SIG-M5 (cell line): ENCODE measurements around the gene CRACR2A.

ENCODE experiments used
- DNase-seq: peaks from one replicate; lab custom pipeline; 2025; lab: John Stamatoyannopoulos, UW

The CRACR2A gene

DNA sequence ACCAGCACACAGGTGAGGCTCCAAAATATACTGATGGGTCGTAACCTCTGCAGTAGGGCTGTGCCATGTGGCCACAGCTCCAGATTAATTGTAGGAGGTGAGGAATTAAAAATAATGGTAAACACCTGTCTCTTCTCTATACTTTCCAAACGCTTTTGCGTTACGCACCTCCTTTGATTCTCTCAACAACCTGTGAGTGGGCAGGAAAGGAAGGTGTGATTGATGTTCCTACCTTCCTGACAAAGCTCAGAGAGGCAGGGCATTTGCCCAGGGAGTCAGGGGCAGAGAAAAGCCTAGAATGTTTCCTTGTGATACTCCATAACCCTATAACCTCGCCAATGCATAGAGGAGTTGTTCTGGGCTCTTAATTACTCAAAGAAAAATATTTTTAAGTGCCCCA lies 137.0 kb downstream of the CRACR2A start:
- DNase-seq = no peak

- no peak for DNase-seq
These were observed 138.0 kb downstream of the CRACR2A start for GRCh38 chr12:3614806-3615466.

- no peak for DNase-seq
These were observed 139.1 kb downstream of the CRACR2A start for GRCh38 chr12:3613641-3614395.

GRCh38 chr12:3611860-3612703 lies 140.8 kb downstream of the CRACR2A start:
- DNase-seq = no peak

DNA sequence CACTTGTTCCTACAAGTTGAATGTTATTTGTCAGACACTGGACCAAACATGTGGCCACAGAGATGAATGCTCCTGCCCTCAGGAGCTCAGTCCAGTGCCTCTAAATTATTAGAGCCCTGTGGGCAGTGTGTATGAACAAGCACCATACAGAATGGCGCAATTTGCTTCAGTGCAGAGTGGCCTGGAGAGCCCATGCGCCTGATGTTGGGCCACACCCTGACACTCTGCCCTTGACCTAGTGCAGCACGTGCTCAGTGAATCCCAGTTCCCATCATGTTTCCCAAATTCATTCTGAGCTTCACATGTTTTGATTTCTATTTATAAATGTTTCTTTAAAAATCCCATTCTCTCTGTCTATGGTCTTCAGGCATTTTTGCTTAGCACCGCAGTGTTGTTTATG lies 145.1 kb downstream of the CRACR2A start:
- no peak for DNase-seq

DNA sequence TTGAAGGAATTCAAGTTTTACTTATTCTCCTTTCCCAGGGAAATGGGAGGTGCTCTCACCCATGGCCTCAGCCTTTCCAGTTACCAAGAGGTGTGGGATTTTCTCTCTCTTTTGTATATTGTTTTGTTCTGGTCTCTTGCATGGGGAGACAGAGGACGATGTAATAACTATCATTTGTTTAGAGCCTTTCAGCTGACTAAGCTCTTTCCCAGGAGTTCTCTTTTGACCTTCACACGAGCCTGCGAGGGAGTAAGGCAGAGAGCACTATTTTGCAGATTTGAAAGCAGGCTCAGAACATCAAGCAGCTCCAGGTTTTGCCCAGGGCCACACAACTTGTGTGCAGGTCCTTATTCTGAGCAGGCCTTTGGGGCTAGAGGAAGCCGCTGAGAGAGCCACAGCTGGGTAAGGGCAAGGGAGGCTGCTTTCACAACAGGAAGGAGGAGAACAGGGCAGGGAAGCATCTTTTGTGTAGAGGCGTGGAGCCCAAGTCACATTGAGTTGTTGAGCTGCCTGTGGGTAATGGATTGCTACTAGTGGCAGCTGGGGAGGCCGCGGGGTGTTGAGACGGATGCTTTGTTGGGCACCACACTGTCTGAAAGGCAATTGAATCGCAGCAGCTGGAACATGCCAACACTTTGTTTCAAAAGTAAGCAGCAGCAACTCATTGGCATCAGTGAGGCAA lies 145.7 kb downstream of the CRACR2A start:
- no peak for DNase-seq

- DNase-seq = no peak
These were observed 146.8 kb downstream of the CRACR2A start for GRCh38 chr12:3606128-3606527.

GRCh38 chr12:3605692-3606091 lies 147.2 kb downstream of the CRACR2A start:
- no peak for DNase-seq

DNA sequence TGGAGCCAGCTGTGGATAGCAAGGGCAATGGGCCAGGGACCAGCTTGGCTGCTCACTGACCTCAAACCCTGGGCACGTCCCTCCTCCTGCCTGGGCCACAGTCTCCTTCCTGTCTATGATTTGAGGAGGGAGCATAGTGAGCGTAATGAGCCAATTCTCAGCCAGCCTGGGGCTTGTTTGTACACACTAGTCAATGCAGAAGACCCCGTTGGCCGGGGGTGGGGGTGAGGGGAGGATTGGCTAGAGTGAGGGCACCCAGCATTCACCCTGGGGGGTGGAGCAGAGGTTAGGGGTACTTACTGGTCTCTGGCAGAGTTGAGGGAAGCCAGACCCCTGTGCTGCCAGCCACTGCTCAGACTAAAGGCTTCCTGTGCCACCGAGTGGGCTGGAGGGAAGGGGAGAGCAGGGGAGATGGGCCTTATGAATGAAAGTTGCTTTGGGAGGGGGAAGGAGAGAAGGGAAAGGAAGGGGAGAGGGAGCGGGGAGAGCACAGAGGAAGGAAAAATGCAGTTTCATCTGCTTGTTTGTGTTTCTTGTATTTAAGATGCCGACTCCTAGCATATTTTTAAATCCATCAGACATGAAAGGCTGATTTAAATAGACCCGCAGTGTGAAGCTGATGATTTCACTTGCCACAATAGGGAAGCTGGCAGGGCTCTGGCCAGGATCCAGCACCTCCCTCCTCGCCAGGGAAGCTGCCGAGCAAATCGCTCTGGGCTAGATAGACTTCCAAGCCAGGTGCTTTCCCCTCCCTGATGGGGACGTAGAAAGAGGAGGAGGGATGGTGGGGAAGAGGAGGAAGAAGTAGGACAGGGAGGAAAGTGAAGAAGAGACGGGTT lies 147.9 kb downstream of the CRACR2A start:
- DNase-seq = no peak

GRCh38 chr12:3604286-3604685 lies 148.6 kb downstream of the CRACR2A start:
- DNase-seq = no peak

DNA sequence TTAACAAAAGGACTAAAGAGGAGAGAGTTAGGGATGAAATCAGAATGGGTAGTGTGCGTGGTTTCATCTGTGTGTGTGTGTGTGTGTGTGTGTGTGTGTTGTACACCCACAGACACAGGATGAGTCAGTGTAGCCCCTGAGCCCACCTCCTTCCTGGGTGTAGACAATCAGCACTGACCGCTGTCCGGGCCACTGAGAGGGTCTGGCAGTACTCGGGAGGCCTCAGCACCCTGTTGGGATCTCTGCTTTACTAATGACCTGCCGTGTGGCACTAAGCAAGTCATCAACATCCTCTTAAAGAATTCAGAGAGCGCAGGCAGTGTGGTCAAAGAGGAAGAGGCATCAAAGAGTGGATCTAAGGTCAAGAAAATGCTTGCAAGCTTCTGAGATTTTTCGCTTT lies 149.3 kb downstream of the CRACR2A start:
- DNase-seq = no peak

- DNase-seq = no peak
These were observed 150.4 kb downstream of the CRACR2A start for GRCh38 chr12:3602488-3602887.

GRCh38 chr12:3601461-3602150 lies 151.3 kb downstream of the CRACR2A start:
- no peak for DNase-seq

GRCh38 chr12:3600951-3601350 lies 152.0 kb downstream of the CRACR2A start:
- DNase-seq = no peak

- DNase-seq = no peak
These were observed 152.7 kb downstream of the CRACR2A start for GRCh38 chr12:3600039-3600720.

GRCh38 chr12:3598896-3599860 lies 153.7 kb downstream of the CRACR2A start:
- DNase-seq = no peak

- no peak for DNase-seq
These were observed 155.2 kb downstream of the CRACR2A start for GRCh38 chr12:3597526-3598210.

GRCh38 chr12:3596703-3597415 lies 156.1 kb downstream of the CRACR2A start:
- DNase-seq = no peak
